Liver (tissue), 9 donors: Measurements from ENCODE around the gene SIPA1L3. TPM values are rescaled to one million over a fixed set of nuclear protein-coding genes. Genes with fewer than 3 reads are reported as not detected.

Experiments used
- DNase-seq: peaks from one replicate; pipeline ENCODE4 v3.0.0-alpha.2; 2017; ENCODE audit warnings: low spot score
- H3K27ac ChIP-seq, 2 donors: one replicate each; pipeline ENCODE4 v1.7.0; 2013; ENCODE audit warnings: inconsistent platforms in 2 of 2, low read length in 2 of 2, control low read depth in 1 of 2, low read depth in 1 of 2, mild to moderate bottlenecking in 1 of 2
- H3K27me3 ChIP-seq, 4 donors: one replicate each; pipeline versions ENCODE4 v1.6.1 to v1.7.0; 2013; ENCODE audit warnings: low read length in 3 of 4, inconsistent platforms in 1 of 4, mild to moderate bottlenecking in 1 of 4, moderate library complexity in 1 of 4; ENCODE audit not compliant: control insufficient read depth in 4 of 4, insufficient read depth in 4 of 4
- H3K36me3 ChIP-seq, 4 donors: one replicate each; pipeline versions ENCODE4 v1.6.1 to v1.7.0; 2013; ENCODE audit warnings: low read length in 3 of 4, mild to moderate bottlenecking in 3 of 4, low read depth in 1 of 4, moderate library complexity in 1 of 4; ENCODE audit not compliant: control insufficient read depth in 4 of 4, insufficient read depth in 3 of 4
- H3K4me1 ChIP-seq, 4 donors: one replicate each; pipeline versions ENCODE4 v1.6.1 to v1.7.0; 2013; ENCODE audit warnings: low read length in 3 of 4, mild to moderate bottlenecking in 3 of 4, moderate library complexity in 1 of 4; ENCODE audit not compliant: control insufficient read depth in 4 of 4, insufficient read depth in 4 of 4
- H3K4me3 ChIP-seq, 3 donors: one replicate each; pipeline versions ENCODE4 v1.6.1 to v1.7.0; 2013; ENCODE audit warnings: low read length in 3 of 3, control low read depth in 1 of 3, low read depth in 1 of 3, mild to moderate bottlenecking in 1 of 3
- H3K9ac ChIP-seq, 2 donors: one replicate each; pipeline ENCODE4 v1.7.0; 2013; ENCODE audit warnings: low read length in 2 of 2, mild to moderate bottlenecking in 2 of 2, moderate library complexity in 2 of 2, control low read depth in 1 of 2, low read depth in 1 of 2
- H3K9me3 ChIP-seq, 4 donors: one replicate each; pipeline versions ENCODE4 v1.6.1 to v1.7.0; 2013; ENCODE audit warnings: low read length in 3 of 4; ENCODE audit not compliant: control insufficient read depth in 4 of 4
- CTCF ChIP-seq: fragments of 150-350 bp; IDR thresholded peaks from 2 replicates; pipeline ENCODE4 v1.5.1; 2017; ENCODE audit warnings: improper control_type of control experiment, low read depth, low read length; ENCODE audit not compliant: missing input control
- EGR1 ChIP-seq, 2 donors: IDR thresholded peaks; 2 replicates each; pipeline ENCODE4 v1.6.1; 2016 to 2018; ENCODE audit warnings: antibody characterized with exemption in 2 of 2, low read depth in 2 of 2
- FOXA1 ChIP-seq: IDR thresholded peaks from 2 replicates; pipeline ENCODE4 v1.6.1; 2016; ENCODE audit warnings: antibody characterized with exemption
- FOXA2 ChIP-seq: IDR thresholded peaks from 2 replicates; pipeline ENCODE4 v1.6.1; 2016; ENCODE audit warnings: antibody characterized with exemption
- HNF4A ChIP-seq, 2 donors: conservative IDR thresholded peaks; 2 replicates each; pipeline ENCODE4 v1.6.1; 2016; ENCODE audit warnings: antibody characterized with exemption in 2 of 2, mild to moderate bottlenecking in 2 of 2
- HNF4G ChIP-seq: IDR thresholded peaks from 2 replicates; pipeline ENCODE4 v1.6.1; 2016; ENCODE audit warnings: antibody characterized with exemption
- JUND ChIP-seq, 2 donors: IDR thresholded peaks; 2 replicates each; pipeline ENCODE4 v1.6.1; 2016; ENCODE audit warnings: antibody characterized with exemption in 2 of 2
- MAX ChIP-seq: IDR thresholded peaks from 2 replicates; pipeline ENCODE4 v1.6.1; 2016; ENCODE audit warnings: antibody characterized with exemption
- NR2F2 ChIP-seq: IDR thresholded peaks from 2 replicates; pipeline ENCODE4 v1.6.1; 2016; ENCODE audit warnings: antibody characterized with exemption
- RAD21 ChIP-seq, 2 donors: IDR thresholded peaks; 2 replicates each; pipeline ENCODE4 v1.6.1; 2016; ENCODE audit warnings: antibody characterized with exemption in 2 of 2, mild to moderate bottlenecking in 2 of 2
- RXRA ChIP-seq, 2 donors: IDR thresholded peaks; 2 replicates each; pipeline ENCODE4 v1.6.1; 2017 to 2018; ENCODE audit warnings: antibody characterized with exemption in 2 of 2, mild to moderate bottlenecking in 1 of 2
- SP1 ChIP-seq: IDR thresholded peaks from 2 replicates; pipeline ENCODE4 v1.6.1; 2018; ENCODE audit warnings: antibody characterized with exemption, mild to moderate bottlenecking
- TAF1 ChIP-seq: conservative IDR thresholded peaks from 2 replicates; pipeline ENCODE4 v1.6.1; 2016; ENCODE audit warnings: antibody characterized with exemption, mild to moderate bottlenecking
- YY1 ChIP-seq: IDR thresholded peaks from 2 replicates; pipeline ENCODE4 v1.6.1; 2016; ENCODE audit warnings: antibody characterized with exemption, mild to moderate bottlenecking
- WGBS: extraction: QIAGEN DNeasy Blood & Tissue Kit; methylation state at CpG from one replicate; pipeline ENCODE4 v1.1.7; 2013; 5-methylcytosine and 5-hydroxymethylcytosine counted together
- polyA plus RNA-seq, 2 donors: library from polyadenylated mRNA; stranded (reverse) in 1 of 2; unstranded in 1 of 2; fragments of 200-250 nt in 1 of 2; fragments of >200 nt in 1 of 2; fragmentation: Nextera tagmentation in 1 of 2; extraction: Ambion mirVana in 1 of 2; gene quantifications; one replicate each; pipeline versions ENCODE4 v1.2.1 to v1.2.3, GENCODE V29; 2013 to 2015
- total RNA-seq, 2 donors: library from RNA; depleted of rRNA; stranded (reverse); fragments of >200 nt; gene quantifications; one replicate each; pipeline ENCODE4 v1.2.3, GENCODE V29; 2014
- TF ChIP-seq, protein P1 (sequence below): IDR thresholded peaks from 2 replicates; pipeline ENCODE4 v1.6.1; 2016; ENCODE audit warnings: antibody characterized with exemption
- TF ChIP-seq, protein P2 (sequence below): IDR thresholded peaks from 2 replicates; pipeline ENCODE4 v1.6.1; 2016; ENCODE audit warnings: antibody characterized with exemption
- donor health status: healthy.
- donor health status: healthy.
- donor health status: healthy.
- donor health status: healthy.
- donor health status: healthy.

Gene SIPA1L3
- total and polyA plus RNA-seq, 4 donors: 2.4 to 10.0 (median 4.4) TPM

DNA sequence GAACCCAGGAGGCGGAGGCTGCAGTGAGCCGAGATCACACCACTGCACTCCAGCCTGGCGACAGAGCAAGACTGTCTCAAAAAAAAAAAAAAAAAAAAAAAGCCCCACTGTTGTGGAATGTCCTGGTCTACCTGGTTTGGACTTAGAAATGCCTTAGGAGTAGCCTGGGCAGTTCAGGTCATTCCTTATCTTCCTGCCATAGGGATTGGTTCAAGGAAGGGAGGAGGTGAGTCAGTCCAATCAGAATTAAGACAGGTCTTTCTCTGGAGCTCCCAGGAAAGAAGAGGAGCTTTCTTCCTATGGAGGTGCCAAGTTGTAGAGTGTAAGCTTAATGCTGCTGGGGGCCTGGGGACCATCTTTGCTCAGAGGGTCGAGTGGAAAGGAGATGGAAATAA, 44.8 kb downstream of the SIPA1L3 start:
- H3K36me3 ChIP-seq: no peaks in the 10 kb centered on the region
- H3K27me3 ChIP-seq: no peaks in the 10 kb centered on the region
- H3K9me3 ChIP-seq: no peaks in the 10 kb centered on the region
- no peak overlapping the region for H3K4me3 ChIP-seq
- H3K9ac ChIP-seq: no peak overlapping the region
- no peak for TF ChIP-seq FOXA1
- no peak for TF ChIP-seq RXRA (IDR thresholded peaks at IDR 0.05)
- no peak for TF ChIP-seq JUND (IDR thresholded peaks at IDR 0.05)
- TF ChIP-seq YY1: no peak
- TF ChIP-seq MAX: no peak
- TF ChIP-seq CTCF: no peak
- no peak for TF ChIP-seq RAD21 (IDR thresholded peaks at IDR 0.05)
- no peak for TF ChIP-seq HNF4G
- TF ChIP-seq SP1: no peak
- TF ChIP-seq, protein P1, sequence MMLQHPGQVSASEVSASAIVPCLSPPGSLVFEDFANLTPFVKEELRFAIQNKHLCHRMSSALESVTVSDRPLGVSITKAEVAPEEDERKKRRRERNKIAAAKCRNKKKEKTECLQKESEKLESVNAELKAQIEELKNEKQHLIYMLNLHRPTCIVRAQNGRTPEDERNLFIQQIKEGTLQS: no peak
- no peak for TF ChIP-seq NR2F2
- DNase-seq: no peak
- peaks cover 0 to 18% (median 9%) of the 10 kb centered on the region in 4 donors for H3K4me1 ChIP-seq
- WGBS: 91% methylated on average over 4 of the region's 4 CpGs
- no peak overlapping the region for H3K27ac ChIP-seq

- WGBS: 57% methylated on average over 11 of the region's 11 CpGs
- no peak for TF ChIP-seq MAX
- TF ChIP-seq, protein P1: no peak
- TF ChIP-seq, protein P2, sequence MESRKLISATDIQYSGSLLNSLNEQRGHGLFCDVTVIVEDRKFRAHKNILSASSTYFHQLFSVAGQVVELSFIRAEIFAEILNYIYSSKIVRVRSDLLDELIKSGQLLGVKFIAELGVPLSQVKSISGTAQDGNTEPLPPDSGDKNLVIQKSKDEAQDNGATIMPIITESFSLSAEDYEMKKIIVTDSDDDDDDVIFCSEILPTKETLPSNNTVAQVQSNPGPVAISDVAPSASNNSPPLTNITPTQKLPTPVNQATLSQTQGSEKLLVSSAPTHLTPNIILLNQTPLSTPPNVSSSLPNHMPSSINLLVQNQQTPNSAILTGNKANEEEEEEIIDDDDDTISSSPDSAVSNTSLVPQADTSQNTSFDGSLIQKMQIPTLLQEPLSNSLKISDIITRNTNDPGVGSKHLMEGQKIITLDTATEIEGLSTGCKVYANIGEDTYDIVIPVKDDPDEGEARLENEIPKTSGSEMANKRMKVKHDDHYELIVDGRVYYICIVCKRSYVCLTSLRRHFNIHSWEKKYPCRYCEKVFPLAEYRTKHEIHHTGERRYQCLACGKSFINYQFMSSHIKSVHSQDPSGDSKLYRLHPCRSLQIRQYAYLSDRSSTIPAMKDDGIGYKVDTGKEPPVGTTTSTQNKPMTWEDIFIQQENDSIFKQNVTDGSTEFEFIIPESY: no peak
- peak; percentile 39 for TF ChIP-seq HNF4G
- TF ChIP-seq HNF4A (conservative IDR thresholded peaks at IDR 0.05): peak; percentile 56 to 65
- no peak for TF ChIP-seq EGR1 (IDR thresholded peaks at IDR 0.05; ENCODE audit: low read depth in 2 of 2)
- TF ChIP-seq FOXA2: no peak
- peak; percentile 46 to 62 for TF ChIP-seq RXRA (IDR thresholded peaks at IDR 0.05)
- no peak for TF ChIP-seq TAF1
- no peak for TF ChIP-seq JUND (IDR thresholded peaks at IDR 0.05)
- peak; percentile 32 for TF ChIP-seq SP1
- Histone ChIP-seq H3K9me3 (no peaks in the 10 kb centered on the region), H3K36me3 (no peaks in the 10 kb centered on the region), H3K27me3 (no peaks in the 10 kb centered on the region), H3K9ac (no peak overlapping the region), H3K27ac (no peak overlapping the region), H3K4me1 (peaks cover 0 to 20% (median 9%) of the 10 kb centered on the region in 4 donors), H3K4me3 (no peak overlapping the region)
- DNase-seq: no peak
These were observed 46.3 kb downstream of the SIPA1L3 start for GRCh38 chr19:37953171-37953917.
